OCI-LY7 (cell line): ENCODE results near the gene UBE2G2.

Experiments
- CTCF ChIP-seq: fragments of 200-600 bp; sonication (generic); conservative IDR thresholded peaks from 2 replicates; pipeline ENCODE4 v1.5.1; 2014; ENCODE audit warnings: mild to moderate bottlenecking, antibody characterized with exemption, low read length, moderate library complexity, mixed read lengths
- EZH2phosphoT487 ChIP-seq: fragments of 200-600 bp; sonication (generic); IDR thresholded peaks from 2 replicates; pipeline ENCODE4 v1.6.1; 2018; ENCODE audit warnings: low read depth, borderline replicate concordance, mild to moderate bottlenecking, mixed run types, antibody characterized with exemption, low read length, moderate library complexity, mixed read lengths

GRCh38 chr21:44723177-44724131, 78.2 kb downstream of the UBE2G2 start:
- TF ChIP-seq CTCF (no peak), EZH2phosphoT487 (no peak)
